Tibial nerve (tissue), 4 donors: ENCODE measurements around the gene ADSS1. TPM values are rescaled to one million over a fixed set of nuclear protein-coding genes. Genes with fewer than 3 reads are reported as not detected.
A peak's percentile ranks its signal among the peaks of the same experiment; 100 is the strongest.

Source experiments
- DNase-seq, 2 donors: peaks; one replicate each; pipeline ENCODE4 v3.0.0-alpha.2; 2019; ENCODE audit warnings: low spot score in 2 of 2
- H3K27ac ChIP-seq, 4 donors: fragments of 200-600 bp; sonication (generic) in 3 of 4; one replicate each; pipeline ENCODE4 v1.5.1; 2017 to 2019; ENCODE audit warnings: mild to moderate bottlenecking in 1 of 4
- H3K27me3 ChIP-seq, 2 donors: fragments of 200-600 bp; sonication (generic) in 1 of 2; one replicate each; pipeline versions ENCODE4 v1.5.1 to v1.6.0; 2017 to 2019
- H3K36me3 ChIP-seq, 3 donors: fragments of 200-600 bp; sonication (generic); one replicate each; pipeline ENCODE4 v1.5.1; 2018 to 2019
- H3K4me1 ChIP-seq, 4 donors: fragments of 200-600 bp; sonication (generic) in 3 of 4; one replicate each; pipeline ENCODE4 v1.5.1; 2017 to 2019
- H3K4me3 ChIP-seq, 4 donors: fragments of 200-600 bp; sonication (generic) in 3 of 4; one replicate each; pipeline ENCODE4 v1.5.1; 2017 to 2019; ENCODE audit warnings: mild to moderate bottlenecking in 1 of 4, moderate library complexity in 1 of 4
- H3K9me3 ChIP-seq, 4 donors: fragments of 200-600 bp; sonication (generic) in 3 of 4; one replicate each; pipeline ENCODE4 v1.5.1; 2017 to 2019
- CTCF ChIP-seq, 5 experiments: fragments of 200-600 bp in 3 of 5; fragments of 450-650 bp in 2 of 5; sonication (generic) in 3 of 5; IDR thresholded peaks; one replicate each; pipeline ENCODE4 v1.5.1; 2016 to 2019; ENCODE audit warnings: antibody characterized with exemption in 5 of 5, mild to moderate bottlenecking in 3 of 5, moderate library complexity in 2 of 5
- EP300 ChIP-seq, 2 donors: sonication (generic); formaldehyde crosslinking; IDR thresholded peaks; one replicate each; pipeline ENCODE4 v1.6.1; 2017; ENCODE audit warnings: antibody characterized with exemption in 2 of 2, mild to moderate bottlenecking in 1 of 2
- POLR2A ChIP-seq, 2 donors: fragments of 450-650 bp; IDR thresholded peaks; one replicate each; pipeline ENCODE4 v1.6.1; 2017; ENCODE audit warnings: antibody characterized with exemption in 2 of 2, mild to moderate bottlenecking in 2 of 2, moderate library complexity in 2 of 2
- WGBS, 2 donors: methylation state at CpG; one replicate each; pipeline ENCODE4 v1.1.5; 2018; 5-methylcytosine and 5-hydroxymethylcytosine counted together
- total RNA-seq, 4 donors: library from RNA; depleted of rRNA; stranded (reverse); fragments of >200 nt; gene quantifications; one replicate each; pipeline ENCODE4 v1.1.0, GENCODE V29; 2016

Gene ADSS1
- total RNA-seq, 4 donors from 2014 or later = 4.8 to 11.4 (median 6.3) TPM

DNA sequence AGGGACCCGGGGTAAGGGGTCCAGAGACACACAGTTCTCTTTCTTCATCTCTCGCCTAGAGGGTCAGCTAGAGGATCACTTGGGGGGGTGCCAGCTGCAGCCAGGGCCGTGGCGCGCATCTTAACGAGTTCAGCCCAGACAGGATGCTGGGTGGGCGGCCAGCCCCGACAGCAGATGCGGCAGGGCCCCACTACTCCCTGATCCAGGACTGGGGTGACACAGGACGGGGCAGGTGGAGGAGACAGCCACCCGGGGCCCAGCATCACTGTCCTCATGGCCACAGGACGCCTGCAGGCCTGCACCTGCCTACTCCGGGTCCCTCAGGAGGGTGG lies 58.7 kb downstream of the ADSS1 start:
- Histone ChIP-seq H3K27ac (peak overlapping the region in 2 of 4 donors; percentile 17 to 66), H3K27me3 (no peaks in the 10 kb centered on the region), H3K36me3 (peaks cover 0 to 50% (median 0%) of the 10 kb centered on the region in 3 donors), H3K9me3 (no peaks in the 10 kb centered on the region), H3K4me1 (peaks cover 0 to 62% (median 23%) of the 10 kb centered on the region in 4 donors), H3K4me3 (no peak overlapping the region)
- no peak for DNase-seq
- TF ChIP-seq EP300 (IDR thresholded peaks at IDR 0.05) = no peak
- no peak for TF ChIP-seq CTCF (IDR thresholded peaks at IDR 0.05)
- no peak for TF ChIP-seq POLR2A (IDR thresholded peaks at IDR 0.05)
- 54 to 67% methylated on average over 12 to 13 of the region's 13 CpGs for WGBS, 2 donors

DNA sequence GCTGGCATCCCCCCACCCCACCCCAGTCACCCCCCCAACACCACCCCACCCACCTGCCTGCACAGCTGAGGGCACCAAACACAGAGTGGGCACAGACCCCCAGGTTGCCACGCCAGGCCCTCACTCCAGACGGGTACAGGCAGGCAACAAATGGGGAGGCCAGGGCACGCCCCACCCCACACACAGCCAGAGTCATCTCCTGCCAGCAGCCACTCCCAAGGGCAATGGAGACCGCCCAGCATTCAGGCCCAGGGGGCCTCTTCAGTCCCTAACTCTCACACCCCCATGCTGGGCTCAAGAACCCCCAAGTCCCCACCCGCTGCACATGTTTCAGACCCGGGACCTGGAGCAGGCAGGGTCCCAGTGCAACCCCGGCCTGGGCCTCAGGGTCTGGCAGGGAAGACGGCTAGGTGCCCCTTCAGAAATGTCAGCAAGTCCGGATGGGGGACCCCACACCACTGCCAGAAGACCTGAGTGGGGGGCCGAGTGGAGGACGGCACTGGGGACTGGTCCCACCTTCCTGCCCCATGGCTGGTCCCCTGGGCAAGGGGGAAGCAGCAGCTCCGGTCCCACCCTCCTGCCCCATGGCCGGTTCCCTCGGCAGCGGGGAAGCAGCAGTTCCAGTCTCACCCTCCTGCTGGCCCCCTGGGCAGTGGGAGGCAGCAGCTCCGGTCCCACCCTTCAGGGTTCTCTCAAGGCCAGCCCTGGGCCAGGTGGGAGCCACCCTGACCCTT lies 59.6 kb downstream of the ADSS1 start:
- TF ChIP-seq CTCF (IDR thresholded peaks at IDR 0.05) (no peak), POLR2A (IDR thresholded peaks at IDR 0.05) (no peak)
- WGBS, 2 donors = 71 to 75% methylated on average over 12 to 13 of the region's 16 CpGs
- no peaks in the 10 kb centered on the region for H3K9me3 ChIP-seq
- DNase-seq = no peak
- H3K36me3 ChIP-seq = peaks cover 0 to 47% (median 0%) of the 10 kb centered on the region in 3 donors
- no peaks in the 10 kb centered on the region for H3K27me3 ChIP-seq
- H3K27ac ChIP-seq = peak overlapping the region in 2 of 4 donors; percentile 72 to 80
- H3K4me3 ChIP-seq = no peak overlapping the region
- peaks cover 0 to 70% (median 32%) of the 10 kb centered on the region in 4 donors for H3K4me1 ChIP-seq

DNA sequence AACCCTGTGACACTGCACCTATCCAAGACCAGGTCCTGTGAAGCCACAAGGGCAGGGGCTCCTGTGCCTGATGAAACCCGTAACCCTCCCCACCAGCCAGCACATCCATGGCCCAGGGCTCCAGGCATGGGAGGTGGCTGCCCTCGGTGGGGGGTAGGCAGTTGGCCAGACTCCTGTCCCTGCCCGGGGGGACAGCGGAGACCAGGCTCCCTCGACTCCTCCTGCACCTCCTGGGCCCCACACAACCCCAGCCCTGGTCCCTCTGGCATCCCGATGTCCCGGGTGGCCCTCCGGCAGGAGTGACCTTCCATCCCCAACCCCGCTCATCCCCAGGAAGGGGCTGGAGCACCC lies 60.2 kb downstream of the ADSS1 start:
- H3K4me1 ChIP-seq = peaks cover 0 to 76% (median 34%) of the 10 kb centered on the region in 4 donors
- TF ChIP-seq POLR2A (IDR thresholded peaks at IDR 0.05) (no peak), CTCF (IDR thresholded peaks at IDR 0.05) (no peak), EP300 (IDR thresholded peaks at IDR 0.05) (no peak)
- 88 to 93% methylated on average over 5 of the region's 9 CpGs for WGBS, 2 donors
- H3K4me3 ChIP-seq = no peak overlapping the region
- no peaks in the 10 kb centered on the region for H3K27me3 ChIP-seq
- no peaks in the 10 kb centered on the region for H3K9me3 ChIP-seq
- DNase-seq = no peak
- peaks cover 0 to 47% (median 0%) of the 10 kb centered on the region in 3 donors for H3K36me3 ChIP-seq
- peak overlapping the region in 2 of 4 donors; percentile 72 to 80 for H3K27ac ChIP-seq

DNA sequence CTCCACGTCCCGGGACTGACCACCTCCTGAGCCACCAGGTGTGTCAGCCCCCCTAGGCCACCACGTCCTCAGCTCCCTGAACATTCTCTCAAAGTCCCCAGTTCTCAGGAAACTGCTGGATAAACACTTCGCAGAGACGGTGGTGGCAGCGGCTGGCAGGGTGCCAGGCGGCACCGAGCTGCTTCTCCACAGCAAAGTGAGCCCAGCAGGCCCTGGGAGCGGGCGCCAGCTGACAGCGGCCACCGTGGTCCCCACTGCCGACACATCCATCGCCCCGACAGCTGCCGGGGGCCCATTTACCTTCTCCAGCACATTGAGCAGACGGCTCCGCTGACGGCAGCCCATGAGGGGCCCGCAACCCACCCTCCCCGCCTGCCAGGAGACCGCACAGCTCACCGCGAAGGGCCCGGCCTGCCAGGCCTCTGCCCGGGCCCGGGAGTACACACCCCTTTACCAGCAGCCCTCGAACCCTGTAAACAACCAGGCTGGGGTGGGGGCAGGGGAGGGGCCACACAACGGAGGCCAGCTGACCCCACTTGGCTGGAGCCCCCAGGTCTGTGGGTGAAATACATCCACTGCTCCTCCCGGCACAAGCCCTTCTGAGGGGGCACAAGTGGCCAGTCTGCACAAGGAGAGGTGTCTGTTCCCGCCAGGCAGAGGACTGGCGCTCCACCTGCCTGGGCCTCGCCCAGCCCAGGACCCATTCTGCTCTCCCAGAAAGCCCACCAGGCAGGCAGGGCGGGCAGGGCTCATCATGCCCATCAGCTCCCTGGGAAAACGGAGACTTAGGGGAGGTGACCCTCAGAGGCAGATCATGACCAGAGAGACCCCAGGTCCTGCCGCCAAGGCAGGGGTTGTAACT lies 61.0 kb downstream of the ADSS1 start:
- H3K27me3 ChIP-seq = no peaks in the 10 kb centered on the region
- no peaks in the 10 kb centered on the region for H3K9me3 ChIP-seq
- no peak overlapping the region for H3K4me3 ChIP-seq
- peaks cover 0 to 47% (median 0%) of the 10 kb centered on the region in 3 donors for H3K36me3 ChIP-seq
- DNase-seq = no peak
- H3K4me1 ChIP-seq = peaks cover 0 to 85% (median 35%) of the 10 kb centered on the region in 4 donors
- TF ChIP-seq CTCF (IDR thresholded peaks at IDR 0.05) = no peak
- TF ChIP-seq POLR2A (IDR thresholded peaks at IDR 0.05) = no peak
- no peak for TF ChIP-seq EP300 (IDR thresholded peaks at IDR 0.05)
- peak overlapping the region in 3 of 4 donors; percentile 50 to 80 (median 72) for H3K27ac ChIP-seq
- WGBS, 2 donors = 62 to 73% methylated on average over 26 to 33 of the region's 36 CpGs

DNA sequence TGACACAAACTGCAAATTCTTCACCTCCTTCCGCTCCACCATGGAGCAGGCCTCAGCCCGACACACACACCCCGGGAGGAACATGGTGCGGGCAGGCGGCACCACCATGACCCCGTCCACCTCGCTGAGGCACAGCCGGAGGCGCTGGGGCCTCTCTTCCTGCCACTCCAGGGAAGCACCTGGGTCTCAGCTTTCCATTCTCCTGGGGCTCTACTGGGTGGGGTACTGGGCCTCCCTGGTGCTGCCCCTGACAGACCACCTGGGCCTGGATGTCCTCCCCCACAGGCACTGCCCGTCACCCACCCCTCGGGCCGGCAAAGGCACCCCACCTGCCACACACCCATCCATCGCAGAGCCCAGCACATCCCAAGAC lies 61.7 kb downstream of the ADSS1 start:
- no peaks in the 10 kb centered on the region for H3K27me3 ChIP-seq
- TF ChIP-seq EP300 (IDR thresholded peaks at IDR 0.05) = no peak
- TF ChIP-seq CTCF (IDR thresholded peaks at IDR 0.05) = no peak
- no peak for TF ChIP-seq POLR2A (IDR thresholded peaks at IDR 0.05)
- no peak overlapping the region for H3K4me3 ChIP-seq
- no peak for DNase-seq
- H3K4me1 ChIP-seq = peaks cover 0 to 91% (median 35%) of the 10 kb centered on the region in 4 donors
- no peaks in the 10 kb centered on the region for H3K9me3 ChIP-seq
- 66 to 74% methylated on average over 10 to 13 of the region's 13 CpGs for WGBS, 2 donors
- peaks cover 0 to 47% (median 2%) of the 10 kb centered on the region in 3 donors for H3K36me3 ChIP-seq
- peak overlapping the region in 3 of 4 donors; percentile 50 to 80 (median 72) for H3K27ac ChIP-seq
